D721Med (cell line): ENCODE data around the gene TMEM31.
A peak's percentile ranks its signal among the peaks of the same experiment; 100 is the strongest.

Source experiments
- DNase-seq: peaks from one replicate; pipeline ENCODE4 v3.0.0; 2011; ENCODE audit warnings: low spot score; ENCODE audit not compliant: insufficient read length
- FAIRE-seq: peaks from 2 replicates; lab custom pipeline; 2011; peaks lifted over from hg19 to GRCh38; lab: Jason Lieb, UNC
- CTCF ChIP-seq: IDR thresholded peaks from 2 replicates; pipeline ENCODE4 v1.5.1; 2012; ENCODE audit warnings: mild to moderate bottlenecking, control low read depth; ENCODE audit not compliant: insufficient read depth; ENCODE audit errors: missing control alignments

TMEM31 gene

GRCh38 chrX:103681443-103681842 is 29.3 kb upstream of the TMEM31 start:
- no peak for DNase-seq
- no peak for FAIRE-seq
- no peak for TF ChIP-seq CTCF

- no peak for TF ChIP-seq CTCF
- DNase-seq: no peak
- no peak for FAIRE-seq
Observed at GRCh38 chrX:103685396-103685795, 25.3 kb upstream of the TMEM31 start.

- DNase-seq (no peak), FAIRE-seq (peak; percentile 94)
- no peak for TF ChIP-seq CTCF
Observed at GRCh38 chrX:103686199-103687072, 24.3 kb upstream of the TMEM31 start, which contains the start of gene MORF4L2. MORF4L2 (minus strand) TSS chrX:103686699; CDS start chrX:103677027, 9,672 bp downstream.

- no peak for DNase-seq
- FAIRE-seq: no peak
- TF ChIP-seq CTCF: peak; percentile 19
Observed at GRCh38 chrX:103687073-103687695, 23.5 kb upstream of the TMEM31 start.

GRCh38 chrX:103687696-103688201 is 23.0 kb upstream of the TMEM31 start:
- peak; percentile 60 for TF ChIP-seq CTCF
- DNase-seq: no peak
- no peak for FAIRE-seq

GRCh38 chrX:103688946-103689345 is 21.8 kb upstream of the TMEM31 start:
- peak; percentile 53 for FAIRE-seq
- DNase-seq: no peak
- TF ChIP-seq CTCF: peak; percentile 47

- no peak for DNase-seq
- no peak for TF ChIP-seq CTCF
- no peak for FAIRE-seq
Observed at GRCh38 chrX:103691059-103691458, 19.6 kb upstream of the TMEM31 start.
